IMR-90 (cell line): ENCODE data around the gene FLCN. TPM values are rescaled to one million over a fixed set of nuclear protein-coding genes. Genes with fewer than 3 reads are reported as not detected.

Experiments used
- ATAC-seq: fragments of 200-7000 bp; cut with Tn5 transposase; 2 replicates; pipeline ENCODE4 v1.9.1; 2020; ENCODE audit warnings: low read depth, mild to moderate bottlenecking, moderate library complexity
- BruUV-seq: library from RNA; stranded (reverse); fragments of 400-500 nt; replicated peaks from 2 replicates; lab custom pipeline; 2021; lab: Mats Ljungman, UMichigan
- CTCF ChIA-PET: fragments of 300-600 bp; formaldehyde crosslinking; extraction: SDS; loops from one replicate; lab custom pipeline; 2021; ENCODE audit warnings: antibody characterized with exemption; lab: Yijun Ruan, JAX
- POLR2A ChIA-PET: fragments of 300-600 bp; sonication (Branson Sonifier 250); formaldehyde crosslinking; loops from one replicate; lab custom pipeline; 2022; ENCODE audit warnings: antibody characterized with exemption; ENCODE audit not compliant: unreplicated experiment; lab: Charles Lee
- DNase-seq: peaks from one replicate; pipeline ENCODE4 v3.0.0; 2013
- H2AFZ ChIP-seq: replicated peaks from 2 replicates; pipeline ENCODE3; 2013; ENCODE audit warnings: low read length, mild to moderate bottlenecking; ENCODE audit not compliant: poor library complexity
- H2AK5ac ChIP-seq: 2 replicates; pipeline ENCODE4 v1.6.1; 2013; ENCODE audit warnings: low read depth, low read length, inconsistent platforms
- H2AK9ac ChIP-seq: replicated peaks from 2 replicates; pipeline ENCODE3; 2013; ENCODE audit warnings: mild to moderate bottlenecking, low read depth, low read length, moderate library complexity; ENCODE audit not compliant: poor library complexity
- H2BK120ac ChIP-seq: 2 replicates; pipeline ENCODE4 v1.6.1; 2013; ENCODE audit warnings: low read depth, low read length, inconsistent platforms
- H2BK15ac ChIP-seq: 3 replicates; pipeline ENCODE4 v1.6.1; 2013; ENCODE audit warnings: low read depth, low read length, inconsistent platforms
- H2BK20ac ChIP-seq: 2 replicates; pipeline ENCODE4 v1.6.1; 2013; ENCODE audit warnings: low read depth, mild to moderate bottlenecking, inconsistent platforms, low read length, moderate library complexity
- H2BK5ac ChIP-seq: 2 replicates; pipeline ENCODE4 v1.6.1; 2013; ENCODE audit warnings: mild to moderate bottlenecking, low read depth, low read length, inconsistent platforms; ENCODE audit not compliant: poor library complexity, severe bottlenecking
- H3K14ac ChIP-seq: replicated peaks from 2 replicates; pipeline ENCODE4 v1.6.1; 2013; ENCODE audit warnings: low read depth, low read length, inconsistent platforms
- H3K18ac ChIP-seq: 2 replicates; pipeline ENCODE4 v1.6.1; 2013; ENCODE audit warnings: low read depth, low read length, control low read depth
- H3K23ac ChIP-seq: 2 replicates; pipeline ENCODE4 v1.6.1; 2013; ENCODE audit warnings: low read depth, low read length, inconsistent platforms
- H3K27ac ChIP-seq: 2 replicates; pipeline ENCODE4 v1.5.1; 2013; ENCODE audit warnings: mild to moderate bottlenecking, control low read depth, low read length; ENCODE audit not compliant: insufficient read depth
- H3K27me3 ChIP-seq: 2 replicates; pipeline ENCODE4 v1.6.1; 2013; ENCODE audit warnings: low read length; ENCODE audit not compliant: control insufficient read depth, insufficient read depth
- H3K36me3 ChIP-seq: 2 replicates; pipeline ENCODE4 v1.6.1; 2013; ENCODE audit warnings: low read length, mixed read lengths; ENCODE audit not compliant: control insufficient read depth, insufficient read depth
- H3K4ac ChIP-seq: 2 replicates; pipeline ENCODE4 v1.6.1; 2013; ENCODE audit warnings: low read depth, low read length, inconsistent platforms
- H3K4me1 ChIP-seq: 2 replicates; pipeline ENCODE4 v1.6.1; 2013; ENCODE audit warnings: low read length, mixed read lengths; ENCODE audit not compliant: control insufficient read depth, insufficient read depth
- H3K4me2 ChIP-seq: 2 replicates; pipeline ENCODE4 v1.6.1; 2013; ENCODE audit warnings: low read depth, mild to moderate bottlenecking, control low read depth, low read length, moderate library complexity
- H3K4me3 ChIP-seq: 2 replicates; pipeline ENCODE4 v1.5.1; 2013; ENCODE audit warnings: low read depth, mild to moderate bottlenecking, control low read depth, low read length, moderate library complexity; ENCODE audit not compliant: insufficient read depth
- H3K56ac ChIP-seq: 2 replicates; pipeline ENCODE4 v1.6.1; 2013; ENCODE audit warnings: low read length, inconsistent platforms; ENCODE audit not compliant: insufficient read depth; ENCODE audit errors: extremely low read depth
- H3K79me1 ChIP-seq, 2 experiments: 2 replicates each; pipeline ENCODE4 v1.6.1; 2013; ENCODE audit warnings: low read length in 2 of 2, inconsistent platforms in 1 of 2, low read depth in 1 of 2
- H3K9ac ChIP-seq: 2 replicates; pipeline ENCODE4 v1.6.1; 2013; ENCODE audit warnings: low read depth, low read length, control low read depth
- H3K9me1 ChIP-seq: 2 replicates; pipeline ENCODE4 v1.6.1; 2013; ENCODE audit warnings: low read length, inconsistent platforms; ENCODE audit not compliant: insufficient read depth
- H3K9me3 ChIP-seq: 2 replicates; pipeline ENCODE4 v1.6.1; 2013; ENCODE audit warnings: low read length; ENCODE audit not compliant: control insufficient read depth, insufficient read depth
- H4K20me1 ChIP-seq: 2 replicates; pipeline ENCODE4 v1.6.1; 2013; ENCODE audit warnings: low read length, inconsistent platforms; ENCODE audit not compliant: insufficient read depth
- H4K5ac ChIP-seq: 2 replicates; pipeline ENCODE4 v1.6.1; 2013; ENCODE audit warnings: mild to moderate bottlenecking, low read depth, low read length, control low read depth
- H4K8ac ChIP-seq, 2 experiments: 2 replicates each; pipeline ENCODE4 v1.6.1; 2013; ENCODE audit warnings: low read depth in 2 of 2, low read length in 2 of 2, control low read depth in 1 of 2, inconsistent platforms in 1 of 2
- H4K91ac ChIP-seq: 2 replicates; pipeline ENCODE4 v1.6.1; 2013; ENCODE audit warnings: low read depth, low read length, inconsistent platforms; ENCODE audit not compliant: insufficient read depth
- MAFK ChIP-seq: IDR thresholded peaks from 2 replicates; pipeline ENCODE4 v1.6.1; 2012; ENCODE audit warnings: low read depth, low read length, improper control_type of control experiment
- POLR2A ChIP-seq: IDR thresholded peaks from 2 replicates; pipeline ENCODE4 v1.6.1; 2012; ENCODE audit warnings: mild to moderate bottlenecking, low read depth, low read length
- RAD21 ChIP-seq: IDR thresholded peaks from 2 replicates; pipeline ENCODE4 v1.6.1; 2012; ENCODE audit warnings: low read length, improper control_type of control experiment
- RCOR1 ChIP-seq: IDR thresholded peaks from 2 replicates; pipeline ENCODE4 v1.6.1; 2012; ENCODE audit warnings: mild to moderate bottlenecking, low read length, improper control_type of control experiment; ENCODE audit not compliant: insufficient replicate concordance
- RFX5 ChIP-seq: IDR thresholded peaks from 2 replicates; pipeline ENCODE4 v1.8.0; 2012; ENCODE audit warnings: low read depth, mild to moderate bottlenecking, low read length, moderate library complexity
- SMC3 ChIP-seq: fragments of 150-350 bp; IDR thresholded peaks from 2 replicates; pipeline ENCODE4 v1.6.1; 2016; ENCODE audit warnings: low read depth, mild to moderate bottlenecking, antibody characterized with exemption, low read length, moderate library complexity
- USF2 ChIP-seq: fragments of 150-350 bp; IDR thresholded peaks from 2 replicates; pipeline ENCODE4 v1.6.1; 2017; ENCODE audit warnings: mild to moderate bottlenecking, antibody characterized with exemption, low read length, low read depth
- WGBS, 2 experiments: methylation state at CpG; one replicate each; pipeline versions ENCODE4 v1.1.5 to v1.1.7; 2013; ENCODE audit warnings: missing lambda C conversion rate in 2 of 2; ENCODE audit not compliant: insufficient read length in 1 of 2; ENCODE audit errors: extremely low coverage in 2 of 2; 5-methylcytosine and 5-hydroxymethylcytosine counted together
- dilution Hi-C: fragments of 300-500 bp; cut with HindIII; formaldehyde crosslinking; loops from one replicate; pipeline ENCODE4 v1.14.3; 2018; ENCODE audit warnings: low sequenced_read_pairs; ENCODE audit not compliant: unreplicated experiment
- in situ Hi-C: fragments of 300-500 bp; cut with MboI; formaldehyde crosslinking; loops from 3 replicates; pipeline ENCODE4 v1.14.3; 2019; ENCODE audit warnings: low sequenced_read_pairs, inconsistent platforms, mixed read lengths
- intact Hi-C: fragments of 100-400 bp; cut with micrococcal nuclease; formaldehyde crosslinking; loops from 2 replicates; pipeline ENCODE4 v1.10.0; 2022
- polyA plus RNA-seq, 3 experiments: library from polyadenylated mRNA; depleted of rRNA; stranded (reverse); fragments of >200 nt; gene quantifications; 2 replicates each; pipeline ENCODE4 v1.2.3, GENCODE V29; 2012; ENCODE audit warnings: low replicate concordance in 1 of 3
- total RNA-seq: library from RNA; depleted of rRNA; stranded (reverse); fragments of >200 nt; gene quantifications from 2 replicates; pipeline ENCODE4 v1.2.3, GENCODE V29; 2012

FLCN gene
- total and polyA plus RNA-seq, 2 of the 4 experiments (the other 2 are of a cell fraction): 16.8 to 24.8 TPM

GRCh38 chr17:17216236-17216635, 20.7 kb downstream of the FLCN start:
- intact Hi-C loops: no loop called here
- no peak overlapping the region for H3K4ac ChIP-seq
- no peak overlapping the region for H2AK9ac ChIP-seq
- 100% methylated on average over 2 of the region's 17 CpGs; no CpG with 5 or more reads in 1 of the 2 experiments for WGBS, 2 experiments
- H2BK120ac ChIP-seq: no peak overlapping the region
- peaks cover 19% of the 10 kb centered on the region for H4K20me1 ChIP-seq
- no peaks in the 10 kb centered on the region for H3K9me3 ChIP-seq
- no TSS peak for BruUV-seq
- no peaks in the 10 kb centered on the region for H3K27me3 ChIP-seq
- no peak overlapping the region for H4K8ac ChIP-seq
- CTCF ChIA-PET: no interaction called here
- in situ Hi-C loops: no loop called here
- no peak overlapping the region for H2AFZ ChIP-seq
- H3K36me3 ChIP-seq: peaks cover 80% of the 10 kb centered on the region
- TF ChIP-seq RFX5: no peak
- no peak for TF ChIP-seq POLR2A
- TF ChIP-seq RAD21: no peak
- TF ChIP-seq USF2: no peak
- TF ChIP-seq SMC3: no peak
- TF ChIP-seq MAFK: no peak
- no peak for TF ChIP-seq RCOR1
- H3K4me3 ChIP-seq: no peak overlapping the region
- dilution Hi-C loops: no loop called here
- no peak overlapping the region for H3K18ac ChIP-seq
- no peak overlapping the region for H3K56ac ChIP-seq
- H2BK20ac ChIP-seq: no peak overlapping the region
- ATAC-seq: no peak
- H2BK15ac ChIP-seq: no peak overlapping the region
- H3K23ac ChIP-seq: no peak overlapping the region
- no peaks in the 10 kb centered on the region for H3K4me1 ChIP-seq
- H3K27ac ChIP-seq: no peak overlapping the region
- H3K9ac ChIP-seq: no peak overlapping the region
- H4K5ac ChIP-seq: no peak overlapping the region
- DNase-seq: no peak
- no peak overlapping the region for H4K91ac ChIP-seq
- POLR2A ChIA-PET: no interaction called here
- H3K9me1 ChIP-seq: peaks cover 8% of the 10 kb centered on the region; the same call in 1 of the 2 replicates
- no peak overlapping the region for H2BK5ac ChIP-seq
- H3K79me1 ChIP-seq: peaks cover 2 to 37% of the 10 kb centered on the region in 2 experiments; a peak in 3 of 4 replicates
- H3K4me2 ChIP-seq: no peak overlapping the region
- no peak overlapping the region for H3K14ac ChIP-seq
- no peak overlapping the region for H2AK5ac ChIP-seq
